Activated CD4-positive, alpha-beta T cell treated with anti-CD3 and anti-CD28 coated beads, Interleukin-2, amount 50 U/mL, for 4 hours (primary cell): ENCODE measurements around the gene APBA2.

Experiments used
- DNase-seq, 2 experiments: peaks; one replicate each; pipeline ENCODE4 v3.0.0-alpha.2; 2020

APBA2 gene

DNA sequence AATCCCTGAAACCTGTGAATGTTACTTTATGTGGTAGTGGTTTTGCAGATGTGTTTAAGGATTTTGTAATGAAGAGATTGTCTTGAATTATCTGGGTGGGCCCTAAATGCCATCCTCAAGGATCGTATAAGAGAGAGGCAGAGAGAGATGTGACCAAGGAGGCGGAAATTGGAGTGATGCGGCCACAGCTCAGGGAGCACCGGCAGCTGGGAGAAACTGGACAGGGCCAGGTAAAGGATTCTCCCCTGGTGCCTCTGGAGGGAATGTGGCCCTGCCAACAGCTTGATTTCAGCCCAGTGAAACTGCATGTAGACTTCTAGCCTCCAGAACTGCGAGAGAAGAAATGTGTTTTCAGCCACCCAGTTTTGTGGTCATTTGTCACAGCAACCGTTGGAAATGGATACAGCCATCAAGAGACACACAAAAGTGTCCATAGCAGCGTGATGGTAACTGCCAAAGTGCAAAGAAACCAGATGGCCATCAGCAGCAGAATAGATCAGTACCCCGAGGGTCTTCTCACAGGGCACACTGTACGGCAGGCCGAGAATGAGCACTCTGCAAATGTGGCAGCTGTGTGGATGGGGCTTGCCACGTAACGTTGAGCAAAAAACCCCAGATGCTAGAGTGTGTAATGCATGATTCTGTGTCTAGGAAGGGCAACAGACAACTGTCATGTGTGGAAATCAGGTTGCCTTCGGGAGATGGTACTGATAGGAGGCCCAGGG lies 12.2 kb downstream of the APBA2 start:
- DNase-seq: no peak

DNA sequence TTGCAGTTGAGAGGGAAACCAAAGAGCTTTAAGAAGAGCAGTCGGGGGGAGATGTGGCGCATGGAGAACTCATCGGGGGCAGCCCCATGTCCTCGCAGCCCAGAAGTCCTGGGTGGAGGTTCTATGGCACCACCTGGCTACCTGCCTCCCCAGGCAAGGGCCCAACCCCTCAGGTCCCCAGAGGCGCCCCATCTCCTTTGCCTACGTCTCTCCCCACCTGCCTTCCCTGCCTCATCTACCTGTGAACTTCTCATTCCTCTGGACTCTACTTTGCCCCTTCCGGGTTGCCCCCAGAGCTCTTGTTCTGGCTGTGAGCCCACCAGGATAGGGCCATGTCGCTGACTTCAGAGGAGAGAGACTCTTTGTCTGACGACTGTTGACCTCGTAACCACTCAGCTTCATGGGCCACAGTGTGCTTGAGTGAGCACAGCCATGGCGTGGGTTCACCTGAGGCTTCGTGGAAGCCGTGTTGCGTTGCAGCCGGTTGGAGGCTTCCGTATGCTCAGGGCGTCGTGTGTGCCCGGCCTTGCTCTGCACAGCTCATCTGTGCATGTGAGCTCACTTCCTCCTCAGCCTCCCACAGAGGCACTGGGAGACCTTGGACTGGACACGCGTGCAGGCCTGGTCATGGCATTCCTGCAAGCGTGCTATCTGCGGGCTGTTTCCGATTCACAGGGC lies 13.4 kb downstream of the APBA2 start:
- DNase-seq: no peak

DNA sequence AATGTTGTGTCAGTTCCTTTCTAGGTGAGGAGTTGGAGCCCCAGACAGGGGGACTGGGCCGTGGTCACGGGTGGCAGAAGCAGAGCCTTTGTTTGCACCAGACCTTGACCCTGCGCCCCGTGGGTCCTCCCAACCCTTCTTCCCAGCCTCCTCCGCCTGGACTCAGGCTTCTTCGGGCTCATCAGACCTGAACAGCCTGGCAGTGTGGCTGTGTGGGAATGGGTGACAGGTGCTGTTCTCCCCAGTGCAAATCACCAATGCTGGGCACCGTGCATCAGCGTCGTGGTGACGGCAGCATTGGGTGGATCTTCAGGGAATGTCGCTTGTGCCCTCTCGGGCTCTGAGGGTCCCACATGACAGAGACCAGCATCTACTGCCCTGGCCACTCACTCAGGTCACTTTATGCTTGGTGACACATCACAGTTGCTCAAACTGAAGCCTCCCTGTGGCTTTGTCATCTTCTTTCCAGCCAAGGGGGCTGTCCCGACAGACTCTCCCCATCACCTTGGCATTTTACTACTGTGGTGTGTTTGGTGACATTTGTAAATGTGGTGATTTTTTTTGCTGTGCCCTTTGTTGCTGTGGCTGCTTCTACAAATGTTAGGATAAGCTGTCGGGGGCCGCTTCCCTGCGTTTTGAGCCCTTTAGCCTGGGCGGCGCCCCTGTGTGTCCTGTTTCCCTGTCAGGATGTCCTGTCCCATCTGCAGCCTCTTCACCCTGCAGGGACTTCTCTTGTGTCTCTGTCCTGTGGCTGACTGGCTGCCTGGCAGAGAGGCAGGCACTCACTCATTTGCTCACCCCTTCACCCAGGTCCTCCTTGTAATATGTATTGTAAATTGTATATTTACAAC lies 14.5 kb downstream of the APBA2 start:
- DNase-seq: no peak

DNA sequence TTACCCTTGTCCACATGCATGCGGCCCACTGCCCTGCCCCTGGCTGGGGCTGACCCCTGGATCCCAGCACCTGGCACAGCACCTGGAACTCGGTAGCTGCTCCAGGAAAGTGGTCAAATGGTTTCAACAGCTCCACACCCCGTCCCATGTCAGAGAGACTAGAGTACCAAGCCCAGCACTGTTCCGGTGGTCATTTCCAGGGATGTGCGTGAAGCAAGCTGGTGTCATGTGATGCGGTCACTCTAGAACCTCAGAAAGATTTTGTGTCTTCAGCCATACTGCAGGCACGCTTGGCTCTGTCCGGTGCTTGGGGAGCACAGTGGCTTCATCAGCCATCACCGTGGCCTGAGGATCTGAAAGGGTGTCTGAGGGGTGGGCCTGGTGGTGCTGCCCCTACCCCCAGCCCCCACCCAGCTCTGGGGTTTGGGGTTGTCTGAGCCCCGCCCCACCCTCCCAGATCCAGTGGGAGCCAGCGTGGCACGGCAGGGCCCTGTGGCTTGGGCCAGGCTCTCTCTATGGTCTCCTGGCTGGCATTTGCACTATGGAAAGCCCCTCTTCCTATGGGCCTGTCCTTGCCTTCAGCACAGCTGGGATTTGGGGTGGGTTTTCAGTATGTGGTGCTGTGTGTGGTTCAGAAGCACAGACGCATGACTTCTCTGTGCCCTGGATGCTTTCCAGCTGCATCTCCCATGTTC lies 15.3 kb downstream of the APBA2 start:
- DNase-seq: no peak

DNA sequence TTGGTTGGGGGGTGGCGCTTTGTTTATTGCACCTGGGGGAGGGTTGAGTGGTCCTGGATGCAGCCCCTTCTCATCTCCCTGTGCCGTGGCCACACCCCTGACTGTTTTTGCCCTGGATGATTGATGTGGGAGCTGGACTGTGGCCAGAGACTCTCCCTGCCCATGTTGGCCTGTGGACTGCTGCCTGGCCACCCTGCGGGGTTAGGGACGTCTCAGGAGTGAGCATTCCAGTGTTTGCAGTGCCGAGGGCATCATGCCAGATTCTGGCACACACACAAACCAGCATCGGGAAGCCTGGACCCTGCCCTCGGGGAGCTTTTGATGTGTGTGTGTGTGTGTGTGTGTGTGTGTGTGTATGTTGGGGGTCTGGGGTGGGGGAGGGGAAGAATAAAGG lies 15.8 kb downstream of the APBA2 start:
- DNase-seq: no peak

DNA sequence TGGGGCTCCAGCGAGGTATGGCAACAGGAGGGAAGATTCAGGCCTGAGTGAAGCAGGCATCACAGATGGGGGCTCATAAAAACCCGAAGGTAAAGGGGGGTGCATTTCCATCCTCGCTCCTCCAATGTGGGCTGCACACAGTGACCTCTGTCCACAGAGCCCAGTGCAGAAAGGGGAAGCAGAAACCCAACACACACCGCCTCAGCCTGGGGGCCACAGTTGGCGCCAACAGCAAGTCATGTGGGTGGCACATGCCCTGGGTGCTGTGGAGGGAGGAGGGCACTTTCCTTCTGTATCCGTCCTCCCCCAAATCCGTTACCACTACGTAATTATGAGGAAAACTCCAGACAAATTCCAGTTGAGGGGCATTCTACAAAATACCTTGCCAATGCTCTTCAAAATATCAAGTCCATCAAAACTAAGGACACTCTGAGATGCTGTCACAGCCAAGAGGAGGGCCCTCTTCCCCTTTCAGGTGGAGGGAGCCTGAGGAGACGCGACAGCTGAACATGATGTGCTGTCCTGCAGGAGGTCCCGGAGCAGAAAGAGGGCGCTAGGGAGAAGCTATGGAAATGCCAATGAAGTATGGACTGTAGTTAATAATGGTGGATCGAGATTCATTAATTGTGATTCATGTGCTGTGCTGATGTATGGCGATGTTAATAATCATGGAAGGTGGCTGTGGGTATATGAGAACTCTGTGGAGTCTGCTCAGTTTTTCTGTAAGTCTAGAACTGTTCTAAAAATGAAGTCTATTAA lies 16.4 kb downstream of the APBA2 start:
- no peak for DNase-seq

DNA sequence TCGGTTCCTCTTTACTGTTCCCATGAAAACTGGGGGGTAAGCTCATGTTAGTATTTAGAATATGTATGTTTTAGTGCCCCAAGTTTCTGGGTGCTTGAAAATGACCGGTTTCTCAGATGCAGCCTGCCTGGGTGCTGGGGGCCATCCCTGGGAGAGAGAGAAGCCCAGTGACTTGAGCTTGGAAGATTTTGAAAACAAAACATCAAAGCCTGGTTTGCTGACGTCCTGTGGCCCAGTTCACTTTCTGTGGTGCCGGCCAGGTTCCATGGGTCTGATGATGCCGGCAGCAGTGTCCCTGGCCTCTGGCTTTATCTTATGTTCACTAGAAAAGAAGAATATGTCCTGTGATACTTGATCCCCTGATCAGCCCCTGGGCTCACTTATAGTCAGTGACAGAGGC lies 17.1 kb downstream of the APBA2 start:
- DNase-seq: no peak

DNA sequence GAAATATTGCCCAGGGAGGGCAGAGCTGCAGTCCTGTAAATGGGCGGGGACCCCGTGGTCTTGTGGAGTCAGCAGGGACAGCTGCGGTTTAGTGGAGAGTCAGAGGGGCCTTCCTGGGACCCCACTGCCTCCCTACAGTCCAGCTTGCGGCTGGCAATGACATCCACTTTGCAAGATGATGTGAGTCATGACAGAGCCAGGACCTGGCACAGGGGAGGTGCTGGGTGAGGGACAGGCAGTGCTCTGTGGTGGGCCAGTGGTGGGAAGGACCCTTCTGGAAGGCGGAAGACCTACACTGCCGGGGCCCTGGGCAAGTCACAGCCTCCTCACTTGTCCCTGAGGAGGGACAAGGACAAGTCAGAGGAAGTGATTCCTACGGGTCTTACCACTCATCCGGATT lies 17.8 kb downstream of the APBA2 start:
- DNase-seq: no peak

DNA sequence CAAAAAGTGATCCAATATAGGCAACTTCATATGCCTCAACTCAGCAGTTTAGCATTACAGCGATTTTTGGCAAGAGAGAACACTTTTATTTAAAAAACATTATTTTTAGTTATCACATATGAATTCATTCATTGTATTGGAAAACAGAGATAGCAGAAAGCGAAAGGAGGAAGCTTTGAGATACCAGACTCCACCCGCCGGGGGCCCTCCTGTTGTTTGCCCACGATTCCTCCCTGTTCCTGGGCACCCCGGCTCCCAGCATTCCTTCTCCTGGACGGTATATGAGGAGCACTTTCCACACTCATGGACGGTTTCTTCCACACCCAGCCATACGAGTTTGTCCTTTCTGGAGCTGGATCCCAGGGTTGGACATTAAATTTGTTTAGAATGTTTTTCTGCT lies 18.2 kb downstream of the APBA2 start:
- no peak for DNase-seq

DNA sequence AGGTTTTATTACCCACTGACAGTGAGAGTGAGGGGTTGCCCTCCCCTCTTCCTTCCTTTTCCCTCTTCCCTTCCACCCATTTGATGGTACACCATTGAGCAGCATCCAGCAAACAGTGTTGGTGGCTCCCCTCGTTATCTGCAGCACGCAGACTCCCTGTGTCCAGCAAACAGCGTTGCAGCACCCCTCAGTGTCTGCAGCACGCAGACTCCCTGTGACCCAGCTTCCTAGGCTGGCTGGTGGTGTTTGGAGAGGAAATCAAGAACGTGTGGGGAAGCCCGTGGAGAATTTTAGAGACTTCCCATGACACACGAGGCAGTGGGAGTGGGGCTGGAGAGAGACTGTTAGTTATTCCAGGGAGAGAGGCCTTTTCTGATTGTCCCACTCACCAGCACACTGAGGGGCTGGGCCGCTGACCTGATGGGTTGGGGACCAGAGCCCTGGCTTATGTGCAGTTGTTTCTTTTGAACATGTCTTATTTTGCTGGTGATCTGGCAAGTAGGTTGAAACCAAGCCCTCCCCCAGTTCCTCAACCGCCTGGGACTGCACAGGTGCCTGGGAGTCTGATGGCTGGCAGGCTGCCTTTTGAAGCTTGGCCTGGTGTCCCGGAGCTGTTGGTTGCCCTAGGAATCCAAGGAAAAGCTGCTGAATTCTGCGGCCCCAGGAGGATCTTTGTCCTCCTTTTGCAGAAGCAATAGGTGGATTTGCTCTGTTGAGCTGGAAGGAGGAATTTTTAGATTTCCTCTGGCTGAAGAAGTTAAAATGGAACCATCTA lies 19.0 kb downstream of the APBA2 start:
- no peak for DNase-seq

DNA sequence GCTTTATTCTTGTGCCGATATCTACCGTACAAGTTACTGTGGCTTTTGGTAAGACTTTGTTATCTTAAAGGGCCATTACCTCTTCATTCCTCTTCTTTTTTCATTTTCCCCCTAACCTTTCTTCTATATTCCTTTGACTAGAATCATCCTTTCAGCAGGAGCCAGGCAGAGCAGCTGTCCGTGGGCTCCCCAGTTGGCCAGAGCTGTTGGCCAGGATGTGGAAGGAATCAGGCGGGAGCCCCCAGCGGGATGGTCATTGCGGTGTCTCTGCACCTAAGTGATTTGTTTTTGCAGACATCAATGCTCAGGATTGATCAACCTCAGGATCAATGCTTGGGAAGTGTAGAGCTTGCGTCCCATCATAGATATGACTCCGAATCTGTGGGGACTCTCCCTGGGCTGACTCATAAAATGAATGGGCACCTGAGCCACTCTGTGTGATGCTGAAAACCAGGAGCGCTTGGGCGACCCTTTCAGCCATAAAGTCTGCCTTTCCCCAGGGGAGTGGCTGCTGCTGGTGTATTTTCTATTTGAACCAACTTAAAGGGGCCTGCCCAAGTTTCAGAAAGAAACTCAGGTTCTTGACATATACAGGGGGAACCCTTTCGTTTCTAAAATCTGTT lies 21.7 kb downstream of the APBA2 start:
- no peak for DNase-seq

DNA sequence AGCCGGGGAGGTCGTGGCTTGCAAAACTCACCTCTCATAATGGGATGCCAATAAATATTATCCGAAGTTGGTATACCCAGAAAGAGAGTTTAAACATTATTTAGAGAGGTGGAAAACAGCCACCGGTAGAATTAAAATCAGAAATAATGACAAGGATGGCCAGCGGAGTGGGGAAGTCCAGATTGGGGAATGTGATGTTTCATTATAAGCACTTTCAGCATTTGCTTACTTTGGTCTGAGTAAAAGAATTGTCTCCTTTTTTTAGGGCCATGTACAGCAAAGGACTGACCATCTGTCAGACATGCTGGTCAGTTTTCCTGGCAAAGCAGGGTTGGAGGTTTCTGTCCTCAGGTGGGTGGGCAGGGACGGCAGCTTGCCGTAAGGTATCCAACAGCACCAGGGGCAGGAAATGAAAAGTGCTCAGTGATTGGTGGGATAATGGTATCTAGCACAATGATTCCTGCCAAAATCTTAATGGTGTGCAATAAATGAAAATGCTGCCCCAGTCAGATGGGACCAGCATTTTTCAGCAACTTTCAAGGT lies 24.3 kb downstream of the APBA2 start:
- no peak for DNase-seq

DNA sequence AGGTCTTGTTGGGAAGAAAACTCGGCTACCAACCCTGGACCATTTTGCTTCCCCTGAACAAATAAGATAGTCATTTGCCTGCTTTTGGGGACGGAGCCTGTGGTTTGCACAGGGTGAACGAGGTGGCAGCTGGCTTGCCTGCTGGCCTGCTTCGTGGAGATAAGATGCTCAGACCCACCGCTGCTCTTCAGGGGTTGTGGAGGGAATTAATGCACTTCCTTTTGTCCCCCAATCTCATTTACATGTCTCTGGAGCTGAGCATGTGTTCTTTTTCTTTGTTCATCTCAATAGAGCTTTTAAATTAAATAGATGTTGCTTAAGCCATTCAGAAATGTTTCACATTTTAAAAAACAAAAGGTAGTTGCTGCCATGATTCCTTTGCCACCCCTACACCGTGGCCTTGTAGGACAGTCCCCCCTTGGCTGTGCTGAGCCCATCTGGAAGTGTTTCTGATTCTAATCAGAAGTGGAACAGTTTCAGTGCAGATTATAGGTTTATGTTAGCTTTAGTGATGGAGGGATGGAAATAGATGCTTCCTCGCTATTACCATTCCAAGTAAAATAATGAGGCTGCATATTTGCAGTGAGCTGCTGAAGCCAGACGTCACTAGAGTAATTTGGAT lies 25.6 kb downstream of the APBA2 start:
- DNase-seq: no peak

DNA sequence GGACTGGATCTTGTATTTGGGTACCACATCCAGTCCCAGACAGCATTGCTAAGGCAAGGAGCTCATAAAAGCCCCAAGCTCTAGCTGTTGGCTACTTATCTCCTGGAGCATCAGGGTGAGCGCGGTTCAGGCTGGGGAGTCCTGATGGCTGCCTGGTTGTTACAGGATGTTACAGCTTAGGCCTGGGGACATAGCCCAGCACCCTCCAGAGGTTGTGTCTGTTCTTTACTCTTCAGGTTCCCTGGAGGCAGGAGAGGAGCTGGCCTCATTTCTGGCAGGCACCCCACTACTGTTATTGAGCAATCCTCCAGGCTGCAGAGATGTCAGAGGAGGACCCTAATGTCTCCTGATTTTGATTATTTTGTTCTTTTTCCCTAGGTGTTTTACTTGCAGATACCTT lies 26.6 kb downstream of the APBA2 start:
- no peak for DNase-seq

DNA sequence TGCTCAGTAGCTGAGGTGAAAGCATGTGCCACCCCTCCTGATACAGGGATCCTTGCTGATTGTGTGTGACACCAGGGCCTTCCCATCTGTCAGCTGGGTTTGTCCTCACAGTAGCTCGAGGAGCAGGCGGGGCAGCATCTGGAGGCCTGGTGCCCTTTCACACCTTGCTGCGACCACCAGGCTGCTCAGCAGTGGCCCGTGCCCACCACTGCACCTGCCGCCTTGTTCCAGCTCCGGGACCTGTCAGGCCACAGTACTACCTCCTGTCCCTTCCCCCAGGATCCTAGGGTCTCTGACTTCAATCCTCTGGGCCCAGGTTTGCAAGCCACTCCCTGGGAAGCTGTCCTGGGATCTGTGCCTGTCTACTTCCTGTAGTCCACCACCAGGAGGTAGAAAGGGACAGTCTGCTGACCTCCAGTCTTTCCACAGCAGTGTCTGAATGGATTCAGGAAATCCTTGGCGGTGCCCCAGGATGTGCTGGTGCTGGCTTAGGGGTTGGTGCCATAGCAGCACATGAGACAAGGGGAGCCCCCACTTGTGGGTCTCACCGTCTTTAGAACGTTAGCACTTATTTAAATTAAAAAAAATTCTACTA lies 27.5 kb downstream of the APBA2 start:
- DNase-seq: no peak

DNA sequence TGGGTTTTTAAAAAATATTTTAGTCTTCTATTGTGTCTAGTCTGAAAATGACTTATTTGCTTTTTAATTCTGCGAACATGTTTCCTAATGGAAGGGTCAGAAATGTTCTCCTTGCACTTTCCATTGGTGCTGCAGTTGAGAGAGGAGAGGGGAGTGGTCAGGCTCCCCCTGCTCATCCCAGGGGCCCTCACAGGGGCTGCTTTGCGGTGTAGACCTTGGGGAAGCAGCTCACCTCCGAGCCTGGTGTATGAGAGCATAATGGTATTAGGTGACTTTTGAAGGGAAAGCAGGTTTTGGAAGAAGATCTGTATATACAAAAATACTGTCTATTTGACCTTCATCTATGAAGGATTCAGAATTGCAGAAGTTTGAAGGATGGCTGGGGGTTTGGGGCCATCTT lies 28.3 kb downstream of the APBA2 start:
- no peak for DNase-seq

DNA sequence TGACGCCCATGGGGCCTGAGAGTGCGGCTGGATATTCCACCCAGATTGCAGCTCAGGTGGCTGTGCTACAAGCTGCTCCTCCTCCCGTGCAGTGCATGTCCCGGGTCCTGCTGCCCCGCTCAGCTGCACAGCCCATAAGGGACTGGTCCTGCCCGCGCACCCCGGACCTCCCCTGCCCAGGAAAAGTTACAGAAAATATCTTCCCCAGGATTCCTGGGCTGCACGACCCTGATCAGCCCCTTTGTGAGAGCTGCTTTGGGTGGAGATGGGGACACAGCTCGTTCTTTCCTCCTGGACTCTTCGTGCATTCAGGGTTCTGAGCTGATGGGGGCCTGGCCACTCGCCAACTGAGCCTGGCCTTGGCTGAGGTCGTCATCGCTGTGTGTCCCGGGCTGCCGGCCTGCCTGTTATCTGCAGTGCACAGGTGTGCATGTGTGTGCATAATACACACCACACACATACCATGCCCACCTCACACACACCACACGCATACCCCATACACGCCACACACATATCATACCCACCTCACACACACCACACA lies 28.8 kb downstream of the APBA2 start:
- DNase-seq: no peak

DNA sequence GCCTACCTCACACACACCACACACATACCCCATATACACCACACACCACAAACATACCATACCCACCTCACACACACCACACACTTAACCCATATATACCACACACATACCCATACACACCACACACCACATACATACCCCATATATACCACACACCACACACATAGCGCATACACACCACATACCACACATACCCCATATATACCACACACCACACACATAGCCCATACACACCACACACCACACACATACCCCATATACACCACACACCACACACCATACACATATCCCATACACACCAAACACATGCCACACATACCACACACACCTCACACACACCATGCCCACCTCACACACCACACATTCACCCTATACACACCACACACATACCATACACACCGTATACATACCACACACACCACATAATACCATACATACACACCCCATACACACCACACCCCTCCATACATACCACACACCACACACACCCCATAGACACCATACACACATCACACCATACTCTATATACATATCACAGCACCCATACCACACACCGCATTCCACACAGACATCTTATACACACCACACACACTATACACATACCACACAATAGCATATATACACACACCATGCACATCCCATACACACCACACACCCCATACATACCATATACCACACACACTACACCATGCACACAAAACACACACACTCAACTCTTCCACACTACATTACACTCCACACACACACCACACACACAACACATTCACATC lies 29.5 kb downstream of the APBA2 start:
- DNase-seq: no peak

DNA sequence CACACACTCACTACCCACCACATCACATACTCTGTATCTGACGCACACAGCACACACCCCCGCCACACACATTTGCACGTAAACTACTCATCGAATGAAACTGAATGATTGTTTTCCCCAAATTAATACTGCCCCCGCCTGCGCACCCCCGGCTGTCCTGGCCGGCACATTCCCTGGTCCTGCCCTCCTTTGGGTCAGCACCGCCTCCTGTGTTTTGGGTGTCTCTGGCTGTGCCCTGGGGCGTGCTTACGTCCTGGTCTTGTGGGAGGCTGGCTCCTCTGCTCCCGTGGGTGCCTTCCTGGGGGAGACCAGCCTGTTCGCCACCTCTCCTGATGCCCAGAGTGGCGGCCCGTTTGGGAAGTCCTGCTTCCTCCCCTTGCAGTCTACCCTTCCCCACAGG lies 30.2 kb downstream of the APBA2 start:
- DNase-seq: no peak
